ENCODE measurements around the gene COL4A2. TPM values are rescaled to one million over a fixed set of nuclear protein-coding genes. Genes with fewer than 3 reads are reported as not detected.

COL4A2 gene
- total RNA-seq, 1 experiment from 2014 or later, result 1.6 TPM

DNA sequence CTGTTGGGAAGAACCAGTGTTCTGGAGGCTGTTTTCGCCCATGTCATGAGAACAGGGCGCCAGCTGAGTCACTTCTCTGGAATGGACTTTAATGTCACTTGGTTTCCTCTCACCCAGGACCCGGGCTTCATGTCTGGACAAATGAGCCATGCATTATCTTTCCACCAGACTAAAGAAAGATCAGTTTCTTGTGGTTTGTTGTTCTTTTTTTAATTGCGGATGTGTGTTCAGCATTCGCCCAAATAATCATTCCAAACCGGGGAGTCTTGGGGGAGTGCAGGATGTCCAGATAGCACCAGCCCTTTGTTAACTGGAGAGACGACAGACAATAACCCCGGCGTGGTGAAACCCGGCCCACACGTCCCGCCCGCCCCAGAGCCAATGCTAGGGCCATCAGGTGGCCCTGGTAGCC, 102.5 kb downstream of the COL4A2 start:
- ChIA-PET RAD21 (ENCODE audit: low non-redundant PET in 1 of 2, low total read pairs in 2 of 2, uncharacterized antibody in 2 of 2, unreplicated experiment in 2 of 2) (no interaction called here), CTCF (interaction anchor here (1.0 kb wide), 1 partner anchor 8 kb away, joined by 3 read pairs; no protein-coding TSS in a partner anchor), POLR2A (no interaction called here)
- Histone ChIP-seq H3K4me1 (ENCODE audit: control insufficient read depth in 1 of 2, insufficient read depth in 2 of 2, low read length in 2 of 2) (peaks cover 3 to 24% of the 10 kb centered on the region in 2 experiments; a peak in 3 of 4 replicates), H3K79me2 (ENCODE audit: insufficient read depth, low read length) (no peaks in the 10 kb centered on the region), H3K9me2 (ENCODE audit: insufficient read depth) (no peaks in the 10 kb centered on the region), H4K20me1 (ENCODE audit: insufficient read depth) (no peaks in the 10 kb centered on the region), H3K36me3 (ENCODE audit: control insufficient read depth in 1 of 2, insufficient read depth in 2 of 2, low read length in 2 of 2) (no peaks in the 10 kb centered on the region), H3K9ac (ENCODE audit: low read length) (no peak overlapping the region), H2AFZ (ENCODE audit: low read depth, low read length, poor library complexity, severe bottlenecking) (no peak overlapping the region), H3K9me3 (ENCODE audit: control insufficient read depth in 1 of 2, insufficient read depth in 1 of 2, low read depth in 1 of 2, low read length in 2 of 2) (no peaks in the 10 kb centered on the region), H3K27ac (ENCODE audit: low read depth, low read length) (no peak overlapping the region), H3K4me3 (replicated peaks in 1 of 2; ENCODE audit: low read depth in 1 of 2, low read length in 2 of 2) (no peak overlapping the region), H3K27me3 (ENCODE audit: insufficient read depth, low read length) (no peaks in the 10 kb centered on the region), H3K4me2 (ENCODE audit: low read length) (no peak overlapping the region)
- no peak for DNase-seq (ENCODE audit: low read depth, low spot score)
- no TSS peak for BruUV-seq (replicated peaks)
- ATAC-seq, result no peak
- no peak for TF ChIP-seq CBX3 (IDR thresholded peaks at IDR 0.05; ENCODE audit: low read depth)
- TF ChIP-seq, protein P1, sequence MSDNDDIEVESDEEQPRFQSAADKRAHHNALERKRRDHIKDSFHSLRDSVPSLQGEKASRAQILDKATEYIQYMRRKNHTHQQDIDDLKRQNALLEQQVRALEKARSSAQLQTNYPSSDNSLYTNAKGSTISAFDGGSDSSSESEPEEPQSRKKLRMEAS (IDR thresholded peaks at IDR 0.05), result no peak
- no peak for TF ChIP-seq EZH2phosphoT487 (IDR thresholded peaks at IDR 0.05; ENCODE audit: borderline replicate concordance)
- no peak for TF ChIP-seq RAD21 (IDR thresholded peaks at IDR 0.05; ENCODE audit: low read depth)
- no peak for TF ChIP-seq ELF1 (IDR thresholded peaks at IDR 0.05; ENCODE audit: borderline replicate concordance, low read depth)
- no peak for TF ChIP-seq ZNF274 (IDR thresholded peaks at IDR 0.05; ENCODE audit: low read depth, low read length)
- TF ChIP-seq, protein P2, sequence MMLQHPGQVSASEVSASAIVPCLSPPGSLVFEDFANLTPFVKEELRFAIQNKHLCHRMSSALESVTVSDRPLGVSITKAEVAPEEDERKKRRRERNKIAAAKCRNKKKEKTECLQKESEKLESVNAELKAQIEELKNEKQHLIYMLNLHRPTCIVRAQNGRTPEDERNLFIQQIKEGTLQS (IDR thresholded peaks at IDR 0.05), result no peak
- no peak for TF ChIP-seq CEBPB (IDR thresholded peaks at IDR 0.05; ENCODE audit: low read depth)
- TF ChIP-seq SP1 (IDR thresholded peaks at IDR 0.05; ENCODE audit: low read depth), result no peak
- no peak for TF ChIP-seq SRF (IDR thresholded peaks at IDR 0.05; ENCODE audit: low read depth)
- no peak for TF ChIP-seq POLR2A (IDR thresholded peaks at IDR 0.05; ENCODE audit: borderline replicate concordance, extremely low read depth, insufficient read depth, insufficient read length)
- TF ChIP-seq, protein P3, sequence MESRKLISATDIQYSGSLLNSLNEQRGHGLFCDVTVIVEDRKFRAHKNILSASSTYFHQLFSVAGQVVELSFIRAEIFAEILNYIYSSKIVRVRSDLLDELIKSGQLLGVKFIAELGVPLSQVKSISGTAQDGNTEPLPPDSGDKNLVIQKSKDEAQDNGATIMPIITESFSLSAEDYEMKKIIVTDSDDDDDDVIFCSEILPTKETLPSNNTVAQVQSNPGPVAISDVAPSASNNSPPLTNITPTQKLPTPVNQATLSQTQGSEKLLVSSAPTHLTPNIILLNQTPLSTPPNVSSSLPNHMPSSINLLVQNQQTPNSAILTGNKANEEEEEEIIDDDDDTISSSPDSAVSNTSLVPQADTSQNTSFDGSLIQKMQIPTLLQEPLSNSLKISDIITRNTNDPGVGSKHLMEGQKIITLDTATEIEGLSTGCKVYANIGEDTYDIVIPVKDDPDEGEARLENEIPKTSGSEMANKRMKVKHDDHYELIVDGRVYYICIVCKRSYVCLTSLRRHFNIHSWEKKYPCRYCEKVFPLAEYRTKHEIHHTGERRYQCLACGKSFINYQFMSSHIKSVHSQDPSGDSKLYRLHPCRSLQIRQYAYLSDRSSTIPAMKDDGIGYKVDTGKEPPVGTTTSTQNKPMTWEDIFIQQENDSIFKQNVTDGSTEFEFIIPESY (IDR thresholded peaks at IDR 0.05; ENCODE audit: extremely low read depth, insufficient replicate concordance, low read length), result no peak
- intact Hi-C loops (cut with micrococcal nuclease), result no loop called here
